Activated B cell treated with CpG ODN at 0.5 μM for 24 hours (primary cell): Measurements from ENCODE around the gene TMEM120B. TPM values are rescaled to one million over a fixed set of nuclear protein-coding genes. Genes with fewer than 3 reads are reported as not detected.

Experiments
- ATAC-seq: fragments of 200-7000 bp; cut with Tn5 transposase; one replicate; pipeline ENCODE4 v1.10.0; 2021; ENCODE audit warnings: low read depth, mild to moderate bottlenecking, moderate library complexity
- CTCF ChIA-PET: fragments of 350-600 bp; sonication (Branson Sonifier 250); formaldehyde crosslinking; loops from one replicate; lab custom pipeline; 2021; ENCODE audit warnings: antibody characterized with exemption; lab: Charles Lee
- POLR2A ChIA-PET: fragments of 350-600 bp; sonication (Branson Sonifier 250); formaldehyde crosslinking; loops from one replicate; lab custom pipeline; 2021; ENCODE audit warnings: antibody characterized with exemption; lab: Charles Lee
- DNase-seq: peaks from one replicate; pipeline ENCODE4 v3.0.0; 2022
- H3K27ac Mint-ChIP-seq: one replicate; pipeline ENCODE4 v1.8.0; 2020; ENCODE audit warnings: mixed read lengths
- H3K27me3 Mint-ChIP-seq: one replicate; pipeline ENCODE4 v1.8.0; 2021; ENCODE audit warnings: mixed read lengths
- H3K36me3 Mint-ChIP-seq: one replicate; pipeline ENCODE4 v1.8.0; 2021; ENCODE audit warnings: low read depth, mixed read lengths
- H3K4me1 Mint-ChIP-seq: one replicate; pipeline ENCODE4 v1.8.0; 2021; ENCODE audit warnings: mixed read lengths
- H3K4me3 Mint-ChIP-seq: one replicate; pipeline ENCODE4 v1.8.0; 2020; ENCODE audit warnings: mild to moderate bottlenecking, mixed read lengths
- H3K9me3 Mint-ChIP-seq: one replicate; pipeline ENCODE4 v1.8.0; 2020; ENCODE audit warnings: mixed read lengths
- CTCF ChIP-seq: fragments of 200-600 bp; IDR thresholded peaks from one replicate; pipeline ENCODE4 v1.8.0; 2022; ENCODE audit warnings: antibody characterized with exemption, mild to moderate bottlenecking
- intact Hi-C: fragments of 100-400 bp; cut with micrococcal nuclease; formaldehyde crosslinking; loops from one replicate; pipeline ENCODE4 v1.15.1; 2024
- total RNA-seq: library from RNA; stranded (reverse); gene quantifications from 2 replicates; pipeline ENCODE4 v1.2.3, GENCODE V29; 2022

TMEM120B gene
- total RNA-seq, 1 donor from 2014 or later, result 8.3 TPM

GRCh38 chr12:121749267-121749666 lies 36.7 kb downstream of the TMEM120B start:
- intact Hi-C loops, result no loop called here
- TF ChIP-seq CTCF, result no peak
- CTCF ChIA-PET, result no interaction called here
- ATAC-seq (no peak), DNase-seq (no peak)
- Mint-ChIP-seq H3K9me3 (no peaks in the 10 kb centered on the region), H3K4me1 (peaks cover 8% of the 10 kb centered on the region), H3K27ac (peak overlapping the region; percentile 42), H3K4me3 (no peak overlapping the region), H3K27me3 (no peaks in the 10 kb centered on the region), H3K36me3 (peaks cover 3% of the 10 kb centered on the region)
- POLR2A ChIA-PET, result no interaction called here

- H3K27me3 Mint-ChIP-seq, result no peaks in the 10 kb centered on the region
- no peak for ATAC-seq
- intact Hi-C loops, result no loop called here
- POLR2A ChIA-PET, result no interaction called here
- peaks cover 8% of the 10 kb centered on the region for H3K4me1 Mint-ChIP-seq
- no peak overlapping the region for H3K4me3 Mint-ChIP-seq
- no peak for DNase-seq
- H3K9me3 Mint-ChIP-seq, result no peaks in the 10 kb centered on the region
- H3K36me3 Mint-ChIP-seq, result peaks cover 3% of the 10 kb centered on the region
- no peak overlapping the region for H3K27ac Mint-ChIP-seq
- CTCF ChIA-PET, result no interaction called here
- no peak for TF ChIP-seq CTCF
Measured at GRCh38 chr12:121750507-121750955, 38.0 kb downstream of the TMEM120B start.

GRCh38 chr12:121751034-121751433 lies 38.5 kb downstream of the TMEM120B start:
- intact Hi-C loops, result no loop called here
- Mint-ChIP-seq H3K9me3 (no peaks in the 10 kb centered on the region), H3K27ac (no peak overlapping the region), H3K4me3 (no peak overlapping the region), H3K36me3 (peaks cover 3% of the 10 kb centered on the region), H3K4me1 (peaks cover 8% of the 10 kb centered on the region), H3K27me3 (no peaks in the 10 kb centered on the region)
- ATAC-seq, result no peak
- POLR2A ChIA-PET, result no interaction called here
- DNase-seq, result no peak
- CTCF ChIA-PET, result no interaction called here
- TF ChIP-seq CTCF, result no peak

- Mint-ChIP-seq H3K9me3 (no peaks in the 10 kb centered on the region), H3K27me3 (no peaks in the 10 kb centered on the region), H3K36me3 (peaks cover 3% of the 10 kb centered on the region), H3K4me3 (no peak overlapping the region), H3K4me1 (peaks cover 8% of the 10 kb centered on the region), H3K27ac (no peak overlapping the region)
- ATAC-seq (no peak), DNase-seq (no peak)
- no peak for TF ChIP-seq CTCF
- POLR2A ChIA-PET, result no interaction called here
- intact Hi-C loops, result no loop called here
- CTCF ChIA-PET, result no interaction called here
Measured at GRCh38 chr12:121751749-121752351, 39.3 kb downstream of the TMEM120B start.

- no peak for DNase-seq
- TF ChIP-seq CTCF, result no peak
- ATAC-seq, result no peak
- ChIA-PET POLR2A (no interaction called here), CTCF (no interaction called here)
- H3K4me3 Mint-ChIP-seq, result no peak overlapping the region
- intact Hi-C loops, result no loop called here
- peaks cover 6% of the 10 kb centered on the region for H3K4me1 Mint-ChIP-seq
- no peaks in the 10 kb centered on the region for H3K27me3 Mint-ChIP-seq
- no peaks in the 10 kb centered on the region for H3K9me3 Mint-ChIP-seq
- H3K27ac Mint-ChIP-seq, result no peak overlapping the region
- peaks cover 3% of the 10 kb centered on the region for H3K36me3 Mint-ChIP-seq
Measured at GRCh38 chr12:121753844-121754264, 41.3 kb downstream of the TMEM120B start.
